ENCODE data around the gene GDF15. TPM values are rescaled to one million over a fixed set of nuclear protein-coding genes. Genes with fewer than 3 reads are reported as not detected.

Gene GDF15
- total RNA-seq, 2 experiments from 2014 or later, result not detected

GRCh38 chr19:18423258-18424020, 37.5 kb downstream of the GDF15 start:
- intact Hi-C loops (cut with micrococcal nuclease), result no loop called here
- H3K4me3 Mint-ChIP-seq, result no peak overlapping the region
- H3K27ac Mint-ChIP-seq, result peak overlapping the region; percentile 87
- POLR2A ChIA-PET, result interaction anchor here (1.5 kb wide), 1 partner anchor 8 kb away, joined by 4 read pairs; no protein-coding TSS in a partner anchor
- no peaks in the 10 kb centered on the region for H3K9me3 Mint-ChIP-seq
- peaks cover 1% of the 10 kb centered on the region for H3K36me3 Mint-ChIP-seq
- CTCF ChIA-PET, result interaction anchor here (3.2 kb wide), 1 partner anchor 35 kb away, joined by 14 read pairs; no protein-coding TSS in a partner anchor
- H3K4me1 Mint-ChIP-seq (ENCODE audit: low read depth), result peaks cover 62% of the 10 kb centered on the region
- DNase-seq, result no peak
- peaks cover 3% of the 10 kb centered on the region for H3K27me3 Mint-ChIP-seq

- Mint-ChIP-seq H3K4me3 (no peak overlapping the region), H3K9me3 (no peaks in the 10 kb centered on the region), H3K36me3 (peaks cover 1% of the 10 kb centered on the region), H3K27ac (peak overlapping the region; percentile 23), H3K27me3 (no peaks in the 10 kb centered on the region), H3K4me1 (ENCODE audit: low read depth) (peaks cover 56% of the 10 kb centered on the region)
- DNase-seq, result no peak
- ChIA-PET CTCF (no interaction called here), POLR2A (no interaction called here)
- intact Hi-C loops (cut with micrococcal nuclease), result no loop called here
These were observed 38.3 kb downstream of the GDF15 start for GRCh38 chr19:18424122-18424889.

GRCh38 chr19:18424890-18425514, 39.0 kb downstream of the GDF15 start:
- intact Hi-C loops (cut with micrococcal nuclease), result no loop called here
- POLR2A ChIA-PET, result no interaction called here
- Mint-ChIP-seq H3K9me3 (no peaks in the 10 kb centered on the region), H3K36me3 (peaks cover 1% of the 10 kb centered on the region), H3K4me1 (ENCODE audit: low read depth) (peaks cover 61% of the 10 kb centered on the region), H3K27me3 (no peaks in the 10 kb centered on the region), H3K27ac (peak overlapping the region; percentile 20), H3K4me3 (no peak overlapping the region)
- no peak for DNase-seq
- CTCF ChIA-PET, result interaction anchor here (0.9 kb wide), 1 partner anchor 15 kb away, joined by 3 read pairs; no protein-coding TSS in a partner anchor

- ChIA-PET CTCF (interaction anchor here (0.9 kb wide), 1 partner anchor 14 kb away, joined by 3 read pairs; no protein-coding TSS in a partner anchor), POLR2A (no interaction called here)
- H3K4me1 Mint-ChIP-seq (ENCODE audit: low read depth), result peaks cover 58% of the 10 kb centered on the region
- intact Hi-C loops (cut with micrococcal nuclease), result no loop called here
- no peak overlapping the region for H3K4me3 Mint-ChIP-seq
- H3K27ac Mint-ChIP-seq, result no peak overlapping the region
- no peaks in the 10 kb centered on the region for H3K9me3 Mint-ChIP-seq
- no peaks in the 10 kb centered on the region for H3K27me3 Mint-ChIP-seq
- peaks cover 3% of the 10 kb centered on the region for H3K36me3 Mint-ChIP-seq
- no peak for DNase-seq
These were observed 39.8 kb downstream of the GDF15 start for GRCh38 chr19:18425515-18426415.

GRCh38 chr19:18426416-18426767, 40.4 kb downstream of the GDF15 start:
- intact Hi-C loops (cut with micrococcal nuclease), result no loop called here
- Mint-ChIP-seq H3K27me3 (no peaks in the 10 kb centered on the region), H3K4me3 (no peak overlapping the region), H3K36me3 (peaks cover 3% of the 10 kb centered on the region), H3K9me3 (no peaks in the 10 kb centered on the region), H3K4me1 (ENCODE audit: low read depth) (peaks cover 51% of the 10 kb centered on the region), H3K27ac (no peak overlapping the region)
- DNase-seq, result no peak
- ChIA-PET POLR2A (no interaction called here), CTCF (no interaction called here)

- H3K27ac Mint-ChIP-seq, result no peak overlapping the region
- H3K27me3 Mint-ChIP-seq, result no peaks in the 10 kb centered on the region
These were observed 41.3 kb downstream of the GDF15 start for GRCh38 chr19:18427080-18427742.

GRCh38 chr19:18427743-18428113, 41.8 kb downstream of the GDF15 start:
- intact Hi-C loops (cut with micrococcal nuclease), result no loop called here
- Mint-ChIP-seq H3K36me3 (peaks cover 2% of the 10 kb centered on the region), H3K4me3 (no peak overlapping the region), H3K27me3 (no peaks in the 10 kb centered on the region), H3K4me1 (ENCODE audit: low read depth) (peaks cover 44% of the 10 kb centered on the region), H3K27ac (no peak overlapping the region), H3K9me3 (no peaks in the 10 kb centered on the region)
- DNase-seq, result no peak
- CTCF ChIA-PET, result interaction anchor here (1.7 kb wide), 1 partner anchor 9 kb away, joined by 6 read pairs; the partner anchor contains the start of gene SSBP4
- POLR2A ChIA-PET, result interaction anchor here (1.5 kb wide), 1 partner anchor 12 kb away, joined by 3 read pairs; no protein-coding TSS in a partner anchor

More at GRCh38 chr19:18427080-18427742, 41.3 kb downstream of the GDF15 start:
- Mint-ChIP-seq H3K4me3 (no peak overlapping the region), H3K4me1 (ENCODE audit: low read depth) (peaks cover 48% of the 10 kb centered on the region), H3K9me3 (no peaks in the 10 kb centered on the region), H3K36me3 (peaks cover 2% of the 10 kb centered on the region)
- no peak for DNase-seq
- ChIA-PET CTCF (no interaction called here), POLR2A (no interaction called here)
- intact Hi-C loops (cut with micrococcal nuclease), result no loop called here

GRCh38 chr19:18428173-18428786, 42.3 kb downstream of the GDF15 start:
- Mint-ChIP-seq H3K4me3 (no peak overlapping the region), H3K4me1 (ENCODE audit: low read depth) (peaks cover 39% of the 10 kb centered on the region), H3K27ac (no peak overlapping the region), H3K27me3 (no peaks in the 10 kb centered on the region), H3K36me3 (peaks cover 2% of the 10 kb centered on the region), H3K9me3 (no peaks in the 10 kb centered on the region)
- DNase-seq, result no peak
- ChIA-PET POLR2A (interaction anchor here (1.1 to 1.5 kb wide), 2 partner anchors 10 to 11 kb away, joined by 3 to 4 read pairs; partner anchors contain the start of gene SSBP4), CTCF (interaction anchor here (0.7 to 1.7 kb wide), 3 partner anchors 9 to 42 kb away, joined by 3 to 6 read pairs (median 4); partner anchors contain the start of gene SSBP4)
- intact Hi-C loops (cut with micrococcal nuclease), result no loop called here

- Mint-ChIP-seq H3K4me3 (no peak overlapping the region), H3K27ac (no peak overlapping the region)
These were observed 43.1 kb downstream of the GDF15 start for GRCh38 chr19:18428787-18429674.

More at GRCh38 chr19:18428787-18429674, 43.1 kb downstream of the GDF15 start:
- Mint-ChIP-seq H3K27me3 (no peaks in the 10 kb centered on the region), H3K36me3 (peaks cover 2% of the 10 kb centered on the region), H3K4me1 (ENCODE audit: low read depth) (peaks cover 31% of the 10 kb centered on the region), H3K9me3 (no peaks in the 10 kb centered on the region)
- intact Hi-C loops (cut with micrococcal nuclease), result no loop called here
- CTCF ChIA-PET, result interaction anchor here (0.7 to 1.7 kb wide), 3 partner anchors 10 to 41 kb away, joined by 3 to 6 read pairs (median 4); partner anchors contain the start of gene SSBP4
- POLR2A ChIA-PET, result interaction anchor here (1.1 to 1.5 kb wide), 2 partner anchors 10 kb away, joined by 3 to 4 read pairs; partner anchors contain the start of gene SSBP4
- DNase-seq, result peak; percentile 87
